GM13977 (cell line): ENCODE measurements around the gene PLA2G5.
"Not testable (repeated sequence)": the region's sequence is repeated elsewhere in the genome, so short reads cannot be mapped to it uniquely, and the experiment has no call there.

Source experiments
- DNase-seq: peaks from one replicate; pipeline ENCODE4 v3.0.0; 2012; ENCODE audit warnings: low spot score
- in situ Hi-C: fragments of 300-500 bp; cut with MboI; formaldehyde crosslinking; loops from one replicate; pipeline ENCODE4 v1.12.0; 2022; ENCODE audit warnings: low sequenced_read_pairs, low pct_unique_long_range_greater_than_20kb, mixed read lengths, inconsistent platforms; ENCODE audit not compliant: unreplicated experiment
- TF ChIP-seq, protein P1 (sequence below): IDR thresholded peaks from 2 replicates; pipeline ENCODE4 v1.5.1; 2012; ENCODE audit warnings: mild to moderate bottlenecking, control low read depth; ENCODE audit not compliant: insufficient read depth; ENCODE audit errors: extremely low read depth, missing control alignments

PLA2G5 gene

DNA sequence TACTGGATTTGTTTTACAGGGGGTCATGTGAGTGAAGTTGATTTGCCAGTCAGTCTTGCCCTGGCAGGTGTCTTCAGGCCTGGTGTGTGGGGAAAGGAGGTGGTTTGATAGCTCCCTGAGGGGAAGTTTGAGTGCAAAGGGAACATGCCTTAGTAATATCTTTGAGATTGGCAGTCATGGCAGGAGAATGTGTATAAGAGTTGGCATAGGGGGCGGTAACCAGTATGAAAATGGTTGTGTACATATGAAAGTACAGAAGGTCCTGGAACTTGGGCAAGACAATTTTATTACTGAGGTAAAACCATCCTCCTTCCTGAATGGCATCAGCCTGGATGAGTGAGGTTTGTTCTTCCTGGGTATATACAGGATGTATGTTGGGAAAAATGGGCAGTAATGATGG, 37.6 kb upstream of the PLA2G5 start:
- TF ChIP-seq, protein P1, sequence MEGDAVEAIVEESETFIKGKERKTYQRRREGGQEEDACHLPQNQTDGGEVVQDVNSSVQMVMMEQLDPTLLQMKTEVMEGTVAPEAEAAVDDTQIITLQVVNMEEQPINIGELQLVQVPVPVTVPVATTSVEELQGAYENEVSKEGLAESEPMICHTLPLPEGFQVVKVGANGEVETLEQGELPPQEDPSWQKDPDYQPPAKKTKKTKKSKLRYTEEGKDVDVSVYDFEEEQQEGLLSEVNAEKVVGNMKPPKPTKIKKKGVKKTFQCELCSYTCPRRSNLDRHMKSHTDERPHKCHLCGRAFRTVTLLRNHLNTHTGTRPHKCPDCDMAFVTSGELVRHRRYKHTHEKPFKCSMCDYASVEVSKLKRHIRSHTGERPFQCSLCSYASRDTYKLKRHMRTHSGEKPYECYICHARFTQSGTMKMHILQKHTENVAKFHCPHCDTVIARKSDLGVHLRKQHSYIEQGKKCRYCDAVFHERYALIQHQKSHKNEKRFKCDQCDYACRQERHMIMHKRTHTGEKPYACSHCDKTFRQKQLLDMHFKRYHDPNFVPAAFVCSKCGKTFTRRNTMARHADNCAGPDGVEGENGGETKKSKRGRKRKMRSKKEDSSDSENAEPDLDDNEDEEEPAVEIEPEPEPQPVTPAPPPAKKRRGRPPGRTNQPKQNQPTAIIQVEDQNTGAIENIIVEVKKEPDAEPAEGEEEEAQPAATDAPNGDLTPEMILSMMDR = no peak
- DNase-seq = no peak
- in situ Hi-C loops = no loop called here

DNA sequence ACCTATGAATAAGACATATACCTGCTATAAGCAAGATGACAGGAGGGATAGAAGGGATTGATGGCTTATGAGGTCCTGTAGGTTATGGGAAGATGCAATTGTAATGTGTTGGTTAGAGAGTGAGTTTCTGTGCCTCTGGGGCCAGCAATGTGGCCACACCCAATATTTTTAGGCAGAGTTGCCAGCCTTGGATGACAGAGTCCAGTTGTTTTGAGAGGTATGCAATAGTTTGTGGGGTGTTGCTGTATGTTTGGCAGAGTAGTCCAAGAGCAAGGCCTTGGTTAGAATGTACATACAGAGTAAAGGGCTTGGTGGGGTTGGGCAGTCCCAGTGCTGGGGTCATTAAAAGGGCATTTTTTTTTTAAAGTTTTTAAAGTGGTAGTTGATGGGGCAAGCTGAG, 36.6 kb upstream of the PLA2G5 start:
- TF ChIP-seq, protein P1 = no peak
- no peak for DNase-seq
- in situ Hi-C loops = no loop called here

DNA sequence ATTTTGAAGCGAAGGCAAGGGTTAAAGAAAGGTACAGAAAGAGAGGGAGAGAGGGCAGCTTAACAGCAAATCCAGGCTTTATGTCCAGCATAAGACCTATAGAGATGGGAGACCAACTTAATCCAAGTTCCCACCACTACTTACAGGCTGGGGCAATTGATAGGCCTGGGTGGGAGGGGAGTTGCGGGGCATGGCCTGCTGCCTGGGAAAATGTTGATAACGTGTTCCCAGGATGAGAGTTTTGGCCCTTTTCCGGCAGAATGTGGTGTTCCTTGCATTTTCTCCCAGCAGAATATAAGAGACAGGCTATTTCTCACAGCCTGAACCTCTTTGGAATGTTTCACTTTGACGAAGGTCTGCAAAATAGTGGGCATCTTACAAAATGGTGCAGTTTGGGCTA, 34.9 kb upstream of the PLA2G5 start:
- TF ChIP-seq, protein P1 = no peak
- in situ Hi-C loops = no loop called here
- DNase-seq = no peak

DNA sequence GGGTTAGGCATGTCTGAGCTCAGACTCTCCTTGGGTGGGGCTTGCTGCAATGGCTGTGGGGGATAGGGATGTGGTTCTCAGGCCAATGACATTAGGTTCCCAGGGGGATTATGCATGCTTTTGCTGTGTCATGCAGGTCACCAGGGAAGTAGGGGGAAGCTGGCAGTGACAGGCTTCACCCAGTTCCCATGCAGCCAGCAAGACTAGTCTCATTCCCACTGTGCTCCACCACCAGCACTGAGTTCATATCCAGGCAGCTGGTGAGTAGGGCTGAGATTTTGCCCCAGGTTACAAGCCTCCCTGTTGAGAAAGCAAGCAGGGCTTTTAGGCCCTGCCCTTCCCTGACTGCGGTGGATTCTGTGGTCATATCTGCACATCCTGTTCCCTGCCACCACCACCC, 32.1 kb upstream of the PLA2G5 start:
- in situ Hi-C loops = no loop called here
- no peak for DNase-seq
- TF ChIP-seq, protein P1 = no peak

DNA sequence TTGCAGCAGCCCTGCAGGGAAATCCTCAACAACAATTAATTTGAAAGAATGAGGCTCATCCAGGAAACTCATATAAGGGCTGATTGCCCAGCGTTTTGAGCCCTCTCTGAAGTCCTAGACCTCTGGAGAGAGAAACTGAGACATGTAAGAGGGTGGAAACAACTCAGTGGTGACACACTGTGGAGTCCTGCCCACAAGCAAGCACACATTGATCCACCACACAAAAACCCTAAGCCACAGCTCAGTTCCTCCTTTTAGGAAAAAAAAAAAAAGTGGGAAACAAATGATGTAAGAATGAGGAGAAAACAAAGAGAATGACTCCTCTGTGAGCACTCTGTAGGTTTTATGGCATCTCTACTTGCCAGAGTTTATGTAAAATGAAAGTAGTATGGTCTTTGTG, 22.9 kb upstream of the PLA2G5 start:
- in situ Hi-C loops = no loop called here
- TF ChIP-seq, protein P1 = no peak

DNA sequence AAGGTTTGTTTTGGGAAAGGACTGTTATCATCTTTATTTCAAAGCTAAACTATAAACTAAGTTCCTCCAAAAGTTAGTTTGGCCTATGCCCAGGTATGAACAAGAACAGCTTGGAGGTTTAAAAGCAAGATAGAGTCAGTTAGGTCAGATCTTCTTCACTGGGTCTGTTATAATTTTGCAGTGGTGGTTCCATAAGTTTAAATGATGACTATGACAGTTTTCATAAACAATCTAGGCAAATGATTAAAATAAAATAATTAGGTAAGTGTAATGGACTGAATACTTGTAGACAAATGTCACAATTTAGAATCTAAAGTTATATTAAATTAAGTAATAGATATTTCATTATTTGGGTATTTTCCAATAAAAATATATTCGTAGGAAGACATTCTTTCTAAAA, 21.4 kb upstream of the PLA2G5 start:
- TF ChIP-seq, protein P1 = no peak
- no peak for DNase-seq
- in situ Hi-C loops = no loop called here

More for the DNA sequence above, 22.9 kb upstream of the PLA2G5 start:
- no peak for DNase-seq

DNA sequence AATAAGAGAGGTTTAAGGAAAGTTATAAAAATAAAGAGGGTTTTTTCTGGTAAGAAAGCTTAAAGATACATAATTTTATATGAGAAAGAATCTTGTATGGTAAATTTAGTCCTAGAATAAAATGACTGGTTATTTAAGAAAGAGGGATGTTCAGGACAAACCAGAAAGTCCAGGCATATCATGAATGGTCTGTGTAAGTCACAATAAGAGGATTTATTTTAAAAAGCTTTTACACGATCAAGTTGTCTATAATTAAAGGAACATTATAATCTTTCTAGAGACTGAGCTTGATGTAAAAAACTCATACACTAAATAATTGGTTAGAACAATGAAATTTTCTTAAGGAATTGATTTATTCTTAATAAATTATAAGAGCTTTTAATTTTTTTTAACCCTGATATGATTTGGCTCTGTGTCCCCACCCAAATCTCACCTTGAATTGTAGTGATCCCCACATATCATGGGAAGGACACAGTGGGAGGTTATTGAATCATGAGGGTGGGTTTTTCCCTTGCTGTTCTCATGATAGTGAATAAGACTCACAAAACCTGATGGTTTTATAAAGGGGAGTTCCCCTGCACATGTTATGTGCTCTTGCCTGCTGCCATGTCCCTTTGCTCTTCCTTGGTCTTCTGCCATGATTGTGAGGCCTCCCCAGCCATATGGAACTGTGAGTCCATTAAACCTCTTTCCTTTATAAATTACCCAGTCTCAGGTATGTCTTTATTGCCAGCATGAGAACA, 20.8 kb upstream of the PLA2G5 start:
- in situ Hi-C loops, DNase-seq: not testable (repeated sequence)
